K562 (cell line): Measurements from ENCODE around the gene SHISA7.

Experiments
- CTCF ChIP-seq, 3 experiments: IDR thresholded peaks in 2 of 3; conservative IDR thresholded peaks in 1 of 3; 2 replicates each; pipeline ENCODE4 v1.5.1; 2011 to 2012; ENCODE audit warnings: low read length in 3 of 3, mild to moderate bottlenecking in 3 of 3, control low read depth in 2 of 3, improper control_type of control experiment in 1 of 3, inconsistent platforms in 1 of 3, low read depth in 1 of 3, mixed read lengths in 1 of 3, moderate library complexity in 1 of 3; ENCODE audit not compliant: insufficient read depth in 2 of 3
- RB1 ChIP-seq: fragments of 450-650 bp; IDR thresholded peaks from 2 replicates; pipeline ENCODE4 v1.6.1; 2017; ENCODE audit warnings: low read depth, mild to moderate bottlenecking
- SREBF2 ChIP-seq: sonication (generic); formaldehyde crosslinking; IDR thresholded peaks from 2 replicates; pipeline ENCODE4 v1.4.0; 2020; ENCODE audit warnings: mild to moderate bottlenecking, missing genetic modification reagents
- TBL1XR1 ChIP-seq, 2 experiments: IDR thresholded peaks; 2 replicates each; pipeline ENCODE4 v1.6.1; 2012; ENCODE audit warnings: improper control_type of control experiment in 2 of 2, low read length in 2 of 2, mild to moderate bottlenecking in 1 of 2

GRCh38 chr19:55406091-55406825, 36.8 kb downstream of the SHISA7 start:
- TF ChIP-seq SREBF2 (CRISPR knock-in tag) (no peak), RB1 (no peak), TBL1XR1 (IDR thresholded peaks at IDR 0.05; ENCODE audit: low read length in 2 of 2) (no peak), CTCF (IDR thresholded peaks at IDR 0.05 in 2 of 3, conservative IDR thresholded peaks at IDR 0.05 in 1 of 3; ENCODE audit: insufficient read depth in 2 of 3, low read depth in 1 of 3, low read length in 3 of 3) (no peak)
